AG04449 (cell line): ENCODE results near the gene RNF13.

Experiments
- CTCF ChIA-PET: fragments of 350-600 bp; formaldehyde crosslinking; extraction: SDS; loops from one replicate; lab custom pipeline; 2021; ENCODE audit warnings: antibody characterized with exemption; lab: Yijun Ruan, JAX
- POLR2A ChIA-PET: fragments of 400-600, 350-600 bp; formaldehyde crosslinking; extraction: SDS; loops from one replicate; lab custom pipeline; 2020; ENCODE audit warnings: antibody characterized with exemption, inconsistent platforms; lab: Yijun Ruan, JAX
- DNase-seq: peaks from one replicate; pipeline ENCODE4 v3.0.0-alpha.2; 2010; ENCODE audit warnings: low read depth, low spot score
- H3K4me3 ChIP-seq: 2 replicates; pipeline ENCODE4 v1.5.1; 2011; ENCODE audit warnings: low read depth, mild to moderate bottlenecking, control low read depth, low read length
- CTCF ChIP-seq: IDR thresholded peaks from one replicate; pipeline ENCODE4 v1.5.1; 2011; ENCODE audit warnings: mild to moderate bottlenecking, moderate library complexity, low read length, control low read depth, inconsistent platforms; ENCODE audit not compliant: insufficient read depth; ENCODE audit errors: missing control alignments

Gene RNF13

GRCh38 chr3:149909923-149910322, 96.9 kb downstream of the RNF13 start:
- ChIA-PET CTCF (interaction anchor here (1.3 to 1.7 kb wide), 2 partner anchors 10 to 17 kb away, joined by 3 to 9 read pairs; no protein-coding TSS in a partner anchor), POLR2A (no interaction called here)
- no peak overlapping the region for H3K4me3 ChIP-seq
- no peak for DNase-seq
- no peak for TF ChIP-seq CTCF

GRCh38 chr3:149917124-149917667, 104.2 kb downstream of the RNF13 start:
- POLR2A ChIA-PET = no interaction called here
- no peak overlapping the region for H3K4me3 ChIP-seq
- no peak for TF ChIP-seq CTCF
- CTCF ChIA-PET = interaction anchor here (0.7 kb wide), 1 partner anchor 137 kb away, joined by 3 read pairs; no protein-coding TSS in a partner anchor
- DNase-seq = no peak

- ChIA-PET POLR2A (no interaction called here), CTCF (interaction anchor here (1.1 kb wide), 1 partner anchor 36 kb away, joined by 3 read pairs; no protein-coding TSS in a partner anchor)
- H3K4me3 ChIP-seq = no peak overlapping the region
- no peak for TF ChIP-seq CTCF
- no peak for DNase-seq
These were observed 106.5 kb downstream of the RNF13 start for GRCh38 chr3:149919509-149919908.

GRCh38 chr3:149920119-149920518, 107.1 kb downstream of the RNF13 start:
- ChIA-PET POLR2A (no interaction called here), CTCF (interaction anchor here (1.4 kb wide), 1 partner anchor 39 kb away, joined by 4 read pairs; no protein-coding TSS in a partner anchor)
- DNase-seq = no peak
- no peak for TF ChIP-seq CTCF
- H3K4me3 ChIP-seq = no peak overlapping the region

- POLR2A ChIA-PET = no interaction called here
- CTCF ChIA-PET = interaction anchor here (0.7 to 2.4 kb wide), 4 partner anchors 53 to 294 kb away, joined by 3 to 8 read pairs (median 3); no protein-coding TSS in a partner anchor
These were observed 120.0 kb downstream of the RNF13 start for GRCh38 chr3:149933008-149933407.

GRCh38 chr3:149933858-149934257, 120.8 kb downstream of the RNF13 start:
- ChIA-PET POLR2A (no interaction called here), CTCF (interaction anchor here (1.4 kb wide), 1 partner anchor 54 kb away, joined by 3 read pairs; no protein-coding TSS in a partner anchor)
- no peak for DNase-seq
- H3K4me3 ChIP-seq = no peak overlapping the region
- no peak for TF ChIP-seq CTCF

More at GRCh38 chr3:149933008-149933407, 120.0 kb downstream of the RNF13 start:
- TF ChIP-seq CTCF = no peak
- DNase-seq = no peak
- no peak overlapping the region for H3K4me3 ChIP-seq
